ENCODE results near the gene LY6G6D. TPM values are rescaled to one million over a fixed set of nuclear protein-coding genes. Genes with fewer than 3 reads are reported as not detected.

LY6G6D gene, protein sequence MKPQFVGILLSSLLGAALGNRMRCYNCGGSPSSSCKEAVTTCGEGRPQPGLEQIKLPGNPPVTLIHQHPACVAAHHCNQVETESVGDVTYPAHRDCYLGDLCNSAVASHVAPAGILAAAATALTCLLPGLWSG
- total RNA-seq (2022; extraction: Qiagen RNA extraction; ENCODE audit: low read depth) = not detected in 5 replicates

DNA sequence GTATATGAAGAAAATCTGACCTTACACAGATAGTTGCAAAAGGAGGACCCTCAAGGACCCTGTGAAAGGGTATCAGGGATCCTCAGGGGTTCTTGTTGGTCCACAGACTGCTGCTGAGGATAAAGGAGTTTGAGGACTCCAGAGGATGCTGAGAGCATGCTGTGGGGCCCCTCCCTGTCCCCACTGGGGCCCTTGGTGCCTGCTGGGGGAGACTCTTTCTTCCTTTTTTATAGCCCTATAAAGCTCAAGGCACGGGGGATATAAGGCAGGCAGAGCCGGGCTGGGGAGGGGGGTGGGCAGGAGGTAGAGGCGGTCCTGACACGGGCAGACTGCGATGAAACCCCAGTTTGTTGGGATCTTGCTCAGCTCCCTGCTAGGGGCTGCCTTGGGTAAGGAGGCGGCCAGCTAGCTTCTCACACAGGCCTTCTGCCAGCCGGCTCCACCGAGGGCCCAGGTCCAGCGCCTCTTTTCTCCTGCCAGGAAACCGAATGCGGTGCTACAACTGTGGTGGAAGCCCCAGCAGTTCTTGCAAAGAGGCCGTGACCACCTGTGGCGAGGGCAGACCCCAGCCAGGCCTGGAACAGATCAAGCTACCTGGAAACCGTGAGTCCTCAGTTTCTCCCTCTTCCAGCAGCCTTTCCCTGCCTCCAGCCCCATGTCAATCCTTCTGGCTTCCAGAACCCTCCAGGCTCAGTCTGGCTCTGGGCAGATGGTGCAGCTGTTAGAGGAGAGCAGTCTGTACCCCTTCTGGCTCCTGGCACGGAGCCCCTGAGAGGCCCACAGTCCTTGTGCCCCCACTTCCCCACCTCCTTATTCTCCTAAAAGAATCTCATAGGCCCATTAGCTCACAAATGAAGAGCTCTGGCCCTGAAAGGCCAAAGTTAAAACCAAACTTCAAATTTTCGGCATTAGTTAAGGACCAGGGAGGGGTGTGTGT lies at the start of gene LY6G6D:
Gene LY6G6D (plus strand): TSS at position 327 of the 937 bp plus-strand sequence. CDS start 8 bp downstream, at position 335.

DNA sequence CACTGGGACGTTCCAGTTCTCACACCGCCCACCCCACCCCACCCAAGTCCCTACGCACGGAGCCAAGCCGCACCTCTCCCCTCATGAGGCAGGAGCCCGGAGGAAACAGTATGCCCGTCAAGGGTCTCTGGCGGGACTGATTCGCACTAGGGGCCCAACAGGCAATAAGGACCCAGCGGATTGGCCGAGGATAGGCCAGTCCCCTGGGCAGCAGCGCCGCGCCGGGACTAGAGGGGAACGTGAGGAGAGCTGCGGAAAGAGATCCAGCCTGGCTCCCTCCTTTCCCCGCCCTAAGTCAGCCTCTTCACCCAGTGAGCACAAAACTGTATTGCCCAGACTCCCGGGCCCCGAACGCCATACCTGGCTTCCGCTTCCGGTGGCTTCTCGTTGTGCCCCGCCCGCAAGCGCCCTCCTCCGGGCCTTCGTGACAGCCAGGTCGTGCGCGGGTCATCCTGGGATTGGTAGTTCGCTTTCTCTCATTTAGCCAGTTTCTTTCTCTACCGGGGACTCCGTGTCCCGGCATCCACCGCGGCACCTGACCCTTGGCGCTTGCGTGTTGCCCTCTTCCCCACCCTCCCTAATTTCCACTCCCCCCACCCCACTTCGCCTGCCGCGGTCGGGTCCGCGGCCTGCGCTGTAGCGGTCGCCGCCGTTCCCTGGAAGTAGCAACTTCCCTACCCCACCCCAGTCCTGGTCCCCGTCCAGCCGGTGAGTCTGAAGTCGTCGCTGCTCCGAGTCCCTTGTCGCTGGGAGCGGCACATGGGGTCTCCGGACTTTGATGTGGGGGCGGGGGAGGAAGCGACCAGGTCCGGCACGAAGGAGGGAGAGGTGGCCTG lies 49.4 kb upstream of the LY6G6D start, which contains the start of gene CSNK2B:
Gene CSNK2B (plus strand): TSS at position 580 of the 836 bp plus-strand sequence. CDS start 752 bp downstream, outside the sequence.

DNA sequence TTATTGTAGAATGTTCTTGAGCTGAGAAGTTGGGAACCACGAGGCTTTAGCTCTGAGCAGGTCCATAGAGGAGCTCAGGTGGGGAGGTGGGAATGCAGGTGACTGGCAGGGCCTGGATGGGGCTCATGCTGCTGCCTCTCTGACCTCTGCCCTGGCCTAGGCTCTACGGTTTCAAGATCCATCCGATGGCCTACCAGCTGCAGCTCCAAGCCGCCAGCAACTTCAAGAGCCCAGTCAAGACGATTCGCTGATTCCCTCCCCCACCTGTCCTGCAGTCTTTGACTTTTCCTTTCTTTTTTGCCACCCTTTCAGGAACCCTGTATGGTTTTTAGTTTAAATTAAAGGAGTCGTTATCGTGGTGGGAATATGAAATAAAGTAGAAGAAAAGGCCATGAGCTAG lies 45.5 kb upstream of the LY6G6D start, which contains the start of gene LY6G5B:
Gene LY6G5B (plus strand): TSS at position 301 of the 400 bp plus-strand sequence. CDS start 975 bp downstream, outside the sequence.

DNA sequence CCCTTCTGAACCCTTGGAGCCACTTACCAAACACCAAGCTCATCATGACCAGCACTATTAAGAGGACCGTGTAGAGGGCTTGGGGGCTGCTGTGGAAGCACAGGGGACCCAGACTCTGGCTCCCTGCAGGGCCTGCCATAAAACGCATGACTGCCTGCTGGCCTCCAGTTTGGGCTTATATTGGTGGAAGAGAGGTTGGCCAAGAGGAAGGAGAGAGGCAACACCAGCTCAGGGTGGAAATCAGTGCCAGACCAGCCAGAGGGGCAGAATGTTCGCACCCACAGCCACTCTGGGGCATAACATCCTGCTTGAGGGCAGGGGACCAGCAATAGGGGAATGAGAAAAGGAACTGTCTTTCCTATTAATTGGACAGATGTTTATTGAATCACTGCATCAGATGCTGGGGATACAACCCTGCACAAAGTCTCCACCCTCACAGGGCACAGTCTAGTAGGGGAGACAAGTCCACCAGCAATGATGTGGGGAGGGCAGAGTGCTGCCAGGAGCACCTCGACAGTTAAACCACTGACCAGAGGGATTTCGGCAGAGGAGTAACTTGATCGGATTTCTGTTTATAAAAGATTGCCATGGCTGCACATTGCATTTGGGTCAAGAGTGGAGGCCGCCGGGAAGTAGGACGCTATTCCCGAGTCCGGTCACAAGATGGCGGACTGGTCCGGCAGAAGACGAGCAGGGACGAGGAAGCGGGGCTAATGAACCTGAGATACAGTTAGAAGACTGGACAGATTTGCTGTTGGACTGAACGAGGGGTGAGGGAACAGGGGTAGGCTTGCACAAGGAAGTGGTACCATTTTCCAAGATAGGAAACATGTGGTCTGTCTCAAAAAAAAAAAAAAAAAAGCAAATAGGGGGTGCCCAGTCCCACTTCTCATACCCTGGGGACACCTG lies 34.7 kb upstream of the LY6G6D start, which contains the start of gene LY6G5C:
Gene LY6G5C (minus strand): TSS at position 842 of the 909 bp plus-strand sequence. CDS start 694 bp downstream, at position 148.

DNA sequence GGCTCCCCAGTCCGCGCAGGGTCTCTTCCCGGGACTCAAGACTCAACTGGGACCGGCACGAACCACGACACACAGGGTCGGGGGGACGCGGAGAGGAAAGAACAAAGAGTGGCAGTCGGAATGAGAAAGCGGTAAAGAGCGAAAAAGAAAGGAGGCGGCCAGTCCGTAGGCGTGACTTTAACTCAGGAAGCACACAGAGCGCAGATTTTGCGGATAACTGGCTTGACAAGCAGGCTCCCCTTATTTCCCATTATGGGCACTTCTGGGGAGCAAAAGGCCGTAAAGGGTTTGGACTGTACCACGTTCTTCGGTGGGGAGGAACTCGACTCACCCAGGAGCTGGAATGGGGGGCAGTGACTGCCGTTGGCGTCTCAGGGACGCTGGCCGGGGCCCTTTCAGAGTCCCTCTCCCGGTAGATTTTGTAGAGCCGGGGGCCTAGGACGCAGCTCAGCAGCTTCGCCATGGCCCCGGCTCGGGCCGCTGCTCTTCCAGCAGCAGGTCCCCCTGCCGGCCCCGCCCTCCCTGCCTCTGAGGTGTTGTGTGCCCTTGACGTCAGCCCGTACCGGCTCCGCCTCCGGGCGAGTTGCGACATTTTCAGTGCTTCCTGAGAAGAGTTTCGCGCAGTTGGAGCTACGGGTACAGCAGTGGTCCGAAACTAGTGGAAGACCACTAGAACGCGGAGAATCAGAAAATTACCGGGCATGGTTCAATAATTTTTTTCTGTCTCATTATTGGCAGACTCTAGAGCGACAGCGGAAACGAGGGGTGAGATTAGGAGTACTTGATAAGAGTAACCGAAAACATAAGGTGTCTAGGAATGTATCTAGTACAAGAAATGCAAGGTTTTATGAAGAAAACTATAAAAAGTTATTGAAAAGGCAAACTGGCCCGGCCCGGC lies 12.1 kb upstream of the LY6G6D start, which contains the start of gene ABHD16A:
Gene ABHD16A (minus strand): TSS at position 506 of the 898 bp plus-strand sequence. CDS start 43 bp downstream, at position 463.

DNA sequence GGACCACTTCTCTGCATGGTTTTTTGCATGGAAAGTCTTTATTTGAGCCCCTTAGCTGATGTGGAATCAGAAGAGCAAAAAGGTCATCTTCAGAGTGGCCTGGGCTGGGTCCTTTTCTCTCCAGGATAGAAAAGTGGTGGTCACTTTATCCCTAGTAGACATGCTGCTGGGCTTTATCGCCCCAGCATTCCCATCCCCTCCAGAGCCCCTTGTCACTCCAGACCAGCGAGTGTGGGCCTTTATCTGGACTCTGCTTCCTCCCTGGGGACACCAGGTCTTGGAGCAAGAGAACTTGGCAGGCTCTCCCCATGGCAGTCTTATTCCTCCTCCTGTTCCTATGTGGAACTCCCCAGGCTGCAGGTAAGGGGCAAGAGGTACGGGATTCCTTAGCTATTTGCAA lies 8.5 kb upstream of the LY6G6D start, which contains the start of gene LY6G6F:
Gene LY6G6F (plus strand): TSS at position 268 of the 400 bp plus-strand sequence. CDS start 41 bp downstream, at position 309.

DNA sequence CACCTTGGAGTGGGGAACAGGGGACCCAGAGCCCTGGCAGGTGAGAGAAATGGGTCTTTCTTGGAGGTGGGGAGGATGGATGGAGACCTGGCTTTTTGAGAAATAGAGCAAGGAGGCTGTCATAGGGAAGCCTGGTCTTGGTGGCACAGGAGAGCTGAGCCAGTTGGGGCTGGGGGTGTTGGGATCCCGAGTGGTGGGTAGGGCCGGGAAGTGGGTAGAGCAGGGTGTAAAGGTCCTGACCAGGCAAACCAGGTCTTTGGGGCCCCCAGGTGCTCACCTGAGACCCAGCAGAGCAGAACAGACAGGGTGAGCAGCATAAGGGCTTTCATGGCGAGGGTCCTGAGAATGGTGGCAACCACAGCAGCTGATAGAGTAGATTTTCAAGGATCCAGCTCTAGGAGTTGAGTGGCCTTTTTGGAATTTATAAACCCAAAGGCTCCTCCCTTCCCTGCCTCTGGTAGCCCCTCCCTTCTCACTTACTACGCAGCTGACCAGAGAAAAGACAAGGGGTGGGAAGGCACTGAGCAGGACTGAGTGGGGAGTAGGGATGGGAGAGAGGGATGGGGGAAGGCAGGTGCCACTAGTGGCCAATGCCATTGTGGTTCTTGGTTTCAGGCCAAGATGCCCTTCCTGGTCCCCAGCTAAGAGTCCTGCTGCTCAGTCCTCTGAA lies 6.3 kb downstream of the LY6G6D start, which contains the start of gene LY6G6C:
Gene LY6G6C (minus strand): TSS at position 396 of the 670 bp plus-strand sequence. CDS start 67 bp downstream, at position 329.

DNA sequence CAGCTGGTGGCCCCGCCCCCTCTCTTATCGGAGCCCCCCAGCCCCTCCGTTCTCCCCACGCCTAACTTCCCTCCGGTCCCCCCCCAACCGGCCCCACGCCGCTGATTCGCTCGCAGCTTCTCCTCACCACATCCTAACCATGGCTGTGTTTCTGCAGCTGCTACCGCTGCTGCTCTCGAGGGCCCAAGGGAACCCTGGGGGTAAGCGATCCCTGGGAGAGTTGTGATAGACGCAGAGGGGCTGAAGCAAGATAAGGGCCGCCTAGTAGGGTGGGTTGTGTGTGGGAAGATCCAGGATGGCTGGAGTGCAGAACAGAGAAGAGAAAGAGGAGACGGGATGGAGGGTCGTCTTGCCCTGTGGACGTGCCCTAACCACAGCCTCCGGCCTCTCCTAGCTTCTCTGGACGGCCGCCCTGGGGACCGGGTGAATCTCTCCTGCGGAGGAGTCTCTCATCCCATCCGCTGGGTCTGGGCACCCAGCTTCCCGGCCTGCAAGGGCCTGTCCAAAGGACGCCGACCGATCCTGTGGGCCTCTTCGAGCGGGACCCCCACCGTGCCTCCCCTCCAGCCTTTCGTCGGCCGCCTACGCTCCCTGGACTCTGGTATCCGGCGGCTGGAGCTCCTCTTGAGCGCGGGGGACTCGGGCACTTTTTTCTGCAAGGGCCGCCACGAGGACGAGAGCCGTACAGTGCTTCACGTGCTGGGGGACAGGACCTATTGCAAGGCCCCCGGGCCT lies 8.3 kb downstream of the LY6G6D start, which contains the start of gene MPIG6B:
Gene MPIG6B (plus strand): TSS at position 129 of the 735 bp plus-strand sequence. CDS start 11 bp downstream, at position 140.

DNA sequence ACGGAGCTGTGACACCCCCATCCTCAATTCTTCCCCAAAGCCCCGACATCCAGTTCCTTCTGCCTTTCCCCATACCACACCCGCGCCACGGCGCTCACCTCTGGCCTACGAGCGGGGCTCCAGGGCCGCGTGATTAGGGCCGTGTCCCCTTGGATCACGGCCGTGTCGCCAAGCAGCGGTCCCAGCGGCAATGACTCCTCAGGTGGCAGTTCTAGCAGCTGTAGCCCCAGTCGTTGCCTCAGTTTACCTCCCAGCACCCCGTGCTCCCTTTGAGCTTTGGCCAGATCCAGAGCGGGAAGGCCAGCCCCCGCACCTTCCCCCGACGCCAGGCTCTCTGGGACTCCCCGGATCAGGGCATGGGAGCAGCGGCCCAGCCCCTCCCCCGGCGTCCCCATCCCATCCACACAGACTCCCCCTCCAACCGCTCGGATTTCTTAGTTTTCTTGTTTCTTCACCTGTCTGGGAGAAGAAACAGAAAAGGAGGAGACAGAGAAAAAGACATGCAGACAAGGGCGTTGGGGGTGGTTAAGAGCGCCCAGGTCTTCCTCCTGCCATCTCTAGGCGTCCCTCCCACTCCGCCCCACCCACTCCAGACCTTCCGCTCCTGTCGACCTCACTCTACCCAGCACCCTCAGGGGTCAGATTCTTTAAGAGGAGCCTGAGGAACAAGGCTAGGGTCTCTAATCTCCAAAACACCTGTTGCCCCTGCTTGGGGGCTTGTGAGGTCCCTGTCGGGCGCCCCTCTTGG lies 13.8 kb downstream of the LY6G6D start, which contains the start of gene DDAH2:
Gene DDAH2 (minus strand): TSS at position 533 of the 748 bp plus-strand sequence. CDS start 138 bp downstream, at position 395.

DNA sequence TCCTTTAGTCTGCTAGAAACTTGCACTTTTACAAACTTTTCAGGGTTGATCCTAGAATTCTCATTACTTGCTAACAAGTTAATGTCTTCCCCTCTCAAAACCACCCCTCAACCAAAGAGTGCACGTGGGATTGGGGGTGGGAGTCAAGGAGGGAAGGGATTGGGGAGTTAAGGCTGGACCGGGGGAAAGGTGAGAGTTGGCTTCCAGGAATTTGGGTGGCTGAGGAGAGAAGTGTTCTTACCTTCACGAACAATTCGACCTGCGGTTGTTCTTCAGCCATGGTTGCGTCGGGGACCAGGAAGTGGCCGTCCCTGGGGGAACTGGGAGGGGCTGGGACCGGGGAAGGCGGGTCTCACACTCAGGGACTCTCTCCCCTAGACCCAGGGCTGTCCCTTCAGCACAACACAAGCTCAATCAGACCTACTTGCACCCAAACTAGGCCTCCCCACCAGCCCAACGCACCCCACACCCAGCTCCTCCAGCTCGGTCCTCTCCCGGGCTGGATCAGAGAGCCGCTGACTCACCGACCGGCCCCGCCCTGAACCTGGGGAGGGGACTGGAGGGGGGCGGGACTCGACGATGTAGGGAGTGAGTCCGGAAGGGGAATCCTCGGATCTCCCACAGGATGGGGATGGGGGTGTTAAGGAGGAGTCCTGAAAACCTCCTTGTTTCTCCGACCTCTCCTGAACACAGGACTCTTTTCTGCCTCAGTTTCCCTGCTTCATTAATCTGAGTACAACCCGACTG lies 21.0 kb downstream of the LY6G6D start, which contains the start of gene CLIC1:
Gene CLIC1 (minus strand): TSS at position 510 of the 747 bp plus-strand sequence. CDS start 230 bp downstream, at position 280.

DNA sequence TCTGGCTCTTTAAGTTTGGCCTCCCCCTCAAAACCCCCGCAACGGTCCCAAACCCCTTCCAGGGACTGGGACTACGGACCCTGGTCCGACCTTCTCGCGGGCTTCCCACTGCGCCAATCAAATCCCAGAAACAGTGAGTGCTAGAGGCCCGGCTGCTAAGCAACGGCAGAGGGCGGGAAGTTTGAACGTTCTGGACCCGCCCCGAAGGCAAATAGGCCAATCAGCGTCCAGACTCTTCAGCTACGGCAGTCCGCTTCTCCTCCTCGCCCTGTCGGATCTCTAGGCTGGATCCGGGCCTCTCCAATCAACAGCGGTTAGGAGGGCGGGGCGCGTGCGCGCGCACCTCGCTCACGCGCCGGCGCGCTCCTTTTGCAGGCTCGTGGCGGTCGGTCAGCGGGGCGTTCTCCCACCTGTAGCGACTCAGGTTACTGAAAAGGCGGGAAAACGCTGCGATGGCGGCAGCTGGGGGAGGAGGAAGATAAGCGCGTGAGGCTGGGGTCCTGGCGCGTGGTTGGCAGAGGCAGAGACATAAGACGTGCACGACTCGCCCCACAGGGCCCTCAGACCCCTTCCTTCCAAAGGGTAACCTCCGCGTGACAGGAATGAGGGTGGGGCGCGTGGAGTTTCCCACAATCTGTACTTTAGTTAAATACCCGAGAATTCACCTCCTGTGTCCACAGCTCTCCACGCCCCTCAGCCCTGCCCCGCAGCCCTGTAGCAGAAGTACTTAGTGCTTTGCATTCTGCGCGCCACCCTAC lies 24.7 kb downstream of the LY6G6D start, which contains the start of gene MSH5:
Gene MSH5 (plus strand): TSS at position 367 of the 758 bp plus-strand sequence. CDS start 462 bp downstream, outside the sequence.

DNA sequence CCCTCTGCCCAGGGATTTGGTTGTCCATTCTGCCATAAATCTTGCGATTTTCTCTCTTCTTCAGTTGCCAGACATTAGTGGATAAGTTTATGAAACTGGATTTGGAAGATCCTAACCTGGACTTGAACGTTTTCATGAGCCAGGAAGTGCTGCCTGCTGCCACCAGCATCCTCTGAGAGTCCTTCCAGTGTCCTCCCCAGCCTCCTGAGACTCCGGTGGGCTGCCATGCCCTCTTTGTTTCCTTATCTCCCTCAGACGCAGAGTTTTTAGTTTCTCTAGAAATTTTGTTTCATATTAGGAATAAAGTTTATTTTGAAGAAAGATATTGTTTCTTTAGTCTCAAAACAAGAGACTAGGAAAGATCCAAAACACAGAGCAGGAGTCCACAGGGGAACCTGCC lies 47.2 kb downstream of the LY6G6D start, which contains the start of gene SAPCD1:
Gene SAPCD1 (plus strand): TSS at position 301 of the 400 bp plus-strand sequence. CDS start 399 bp downstream, outside the sequence.

Data from A549 treated with CpdA at 1 μM for 4 hours (cell line).